ENCODE measurements around the gene KCNH3. TPM values are rescaled to one million over a fixed set of nuclear protein-coding genes. Genes with fewer than 3 reads are reported as not detected.

Gene KCNH3
- total and polyA plus RNA-seq, 2 of the 13 experiments (the other 11 are each of a cell fraction or from before 2014, with no cell fraction given) = 0.01 to 0.07 TPM

DNA sequence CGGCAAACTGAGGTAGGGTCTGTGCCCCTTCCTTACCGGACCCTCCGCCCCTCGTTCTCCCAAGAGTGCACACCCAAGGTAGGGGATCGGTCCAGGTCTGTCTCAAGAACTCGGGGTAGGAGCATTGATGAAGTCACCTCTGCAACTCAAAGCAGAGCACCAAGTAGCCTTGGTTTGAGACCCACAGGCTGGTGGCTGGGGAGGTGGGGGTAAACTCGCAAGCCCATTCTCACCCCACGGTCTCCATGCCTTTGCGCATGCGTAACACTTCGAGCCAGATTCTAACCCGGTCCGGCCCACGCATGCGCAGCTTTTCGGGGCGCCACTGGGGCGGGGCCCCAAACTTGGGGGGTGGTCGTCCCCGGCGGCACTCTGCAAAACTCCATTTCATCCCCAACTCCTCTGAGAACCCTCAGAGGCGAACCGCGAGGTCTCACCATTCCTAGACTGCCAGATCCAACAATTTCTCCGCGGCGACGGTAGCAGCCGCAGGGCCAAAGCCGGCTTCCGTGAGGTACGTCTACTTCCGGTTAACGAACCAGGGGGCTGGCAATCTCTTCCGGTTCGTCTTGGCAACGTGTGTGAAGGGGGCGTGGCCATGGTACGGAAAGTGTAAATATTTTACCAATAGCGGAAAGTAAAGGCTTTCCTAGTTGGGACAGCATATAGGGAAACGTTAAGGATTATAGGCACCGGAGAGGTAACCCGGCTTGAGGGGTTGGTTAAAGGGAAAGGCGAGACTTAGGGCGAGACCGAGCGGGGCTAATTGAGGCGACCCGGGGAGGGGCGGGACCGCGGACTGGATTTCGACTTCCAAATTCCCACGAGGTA is 29.0 kb downstream of the KCNH3 start, which contains the start of gene MCRS1 (continued):
- TF ChIP-seq, protein P1, sequence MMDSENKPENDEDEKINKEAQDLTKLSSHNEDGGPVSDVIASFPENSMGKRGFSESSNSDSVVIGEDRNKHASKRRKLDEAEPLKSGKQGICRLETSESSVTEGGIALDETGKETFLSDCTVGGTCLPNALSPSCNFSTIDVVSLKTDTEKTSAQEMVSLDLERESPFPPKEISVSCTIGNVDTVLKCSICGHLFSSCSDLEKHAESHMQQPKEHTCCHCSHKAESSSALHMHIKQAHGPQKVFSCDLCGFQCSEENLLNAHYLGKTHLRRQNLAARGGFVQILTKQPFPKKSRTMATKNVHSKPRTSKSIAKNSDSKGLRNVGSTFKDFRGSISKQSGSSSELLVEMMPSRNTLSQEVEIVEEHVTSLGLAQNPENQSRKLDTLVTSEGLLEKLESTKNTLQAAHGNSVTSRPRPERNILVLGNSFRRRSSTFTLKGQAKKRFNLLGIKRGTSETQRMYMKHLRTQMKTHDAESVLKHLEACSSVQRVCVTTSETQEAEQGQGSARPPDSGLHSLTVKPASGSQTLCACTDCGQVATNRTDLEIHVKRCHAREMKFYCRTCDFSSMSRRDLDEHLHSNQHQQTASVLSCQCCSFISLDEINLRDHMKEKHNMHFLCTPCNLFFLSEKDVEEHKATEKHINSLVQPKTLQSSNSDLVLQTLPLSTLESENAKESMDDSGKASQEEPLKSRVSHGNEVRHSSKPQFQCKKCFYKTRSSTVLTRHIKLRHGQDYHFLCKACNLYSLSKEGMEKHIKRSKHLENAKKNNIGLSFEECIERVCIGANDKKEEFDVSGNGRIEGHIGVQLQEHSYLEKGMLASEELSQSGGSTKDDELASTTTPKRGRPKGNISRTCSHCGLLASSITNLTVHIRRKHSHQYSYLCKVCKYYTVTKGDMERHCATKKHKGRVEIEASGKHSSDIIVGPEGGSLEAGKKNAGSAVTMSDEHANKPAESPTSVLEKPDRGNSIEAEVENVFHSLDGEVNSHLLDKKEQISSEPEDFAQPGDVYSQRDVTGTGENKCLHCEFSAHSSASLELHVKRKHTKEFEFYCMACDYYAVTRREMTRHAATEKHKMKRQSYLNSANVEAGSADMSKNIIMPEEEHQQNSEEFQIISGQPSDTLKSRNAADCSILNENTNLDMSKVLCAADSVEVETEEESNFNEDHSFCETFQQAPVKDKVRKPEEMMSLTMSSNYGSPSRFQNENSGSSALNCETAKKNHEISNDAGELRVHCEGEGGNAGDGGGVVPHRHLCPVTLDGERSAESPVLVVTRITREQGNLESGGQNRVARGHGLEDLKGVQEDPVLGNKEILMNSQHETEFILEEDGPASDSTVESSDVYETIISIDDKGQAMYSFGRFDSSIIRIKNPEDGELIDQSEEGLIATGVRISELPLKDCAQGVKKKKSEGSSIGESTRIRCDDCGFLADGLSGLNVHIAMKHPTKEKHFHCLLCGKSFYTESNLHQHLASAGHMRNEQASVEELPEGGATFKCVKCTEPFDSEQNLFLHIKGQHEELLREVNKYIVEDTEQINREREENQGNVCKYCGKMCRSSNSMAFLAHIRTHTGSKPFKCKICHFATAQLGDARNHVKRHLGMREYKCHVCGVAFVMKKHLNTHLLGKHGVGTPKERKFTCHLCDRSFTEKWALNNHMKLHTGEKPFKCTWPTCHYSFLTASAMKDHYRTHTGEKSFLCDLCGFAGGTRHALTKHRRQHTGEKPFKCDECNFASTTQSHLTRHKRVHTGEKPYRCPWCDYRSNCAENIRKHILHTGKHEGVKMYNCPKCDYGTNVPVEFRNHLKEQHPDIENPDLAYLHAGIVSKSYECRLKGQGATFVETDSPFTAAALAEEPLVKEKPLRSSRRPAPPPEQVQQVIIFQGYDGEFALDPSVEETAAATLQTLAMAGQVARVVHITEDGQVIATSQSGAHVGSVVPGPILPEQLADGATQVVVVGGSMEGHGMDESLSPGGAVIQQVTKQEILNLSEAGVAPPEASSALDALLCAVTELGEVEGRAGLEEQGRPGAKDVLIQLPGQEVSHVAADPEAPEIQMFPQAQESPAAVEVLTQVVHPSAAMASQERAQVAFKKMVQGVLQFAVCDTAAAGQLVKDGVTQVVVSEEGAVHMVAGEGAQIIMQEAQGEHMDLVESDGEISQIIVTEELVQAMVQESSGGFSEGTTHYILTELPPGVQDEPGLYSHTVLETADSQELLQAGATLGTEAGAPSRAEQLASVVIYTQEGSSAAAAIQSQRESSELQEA (CRISPR knock-in tag; IDR thresholded peaks at IDR 0.05; ENCODE audit: not compliant biosample characterization) = peak; percentile 64
- TF ChIP-seq SMAD9 (CRISPR knock-in tag; IDR thresholded peaks at IDR 0.05) = no peak
- no peak for TF ChIP-seq RFXANK (CRISPR knock-in tag; IDR thresholded peaks at IDR 0.05)
- TF ChIP-seq RELA (CRISPR knock-in tag; IDR thresholded peaks at IDR 0.05) = no peak
- no peak for TF ChIP-seq ETV6 (CRISPR knock-in tag; conservative IDR thresholded peaks at IDR 0.05)
- no peak for TF ChIP-seq DNMT3B (CRISPR knock-in tag; conservative IDR thresholded peaks at IDR 0.05)
- TF ChIP-seq ZNF446 (CRISPR knock-in tag; IDR thresholded peaks at IDR 0.05) = peak; percentile 57; the same call in 1 of the 2 replicates
- TF ChIP-seq CSRNP2 (CRISPR knock-in tag; conservative IDR thresholded peaks at IDR 0.05; ENCODE audit: low read depth) = no peak; the same call in 1 of the 2 replicates
- peak; percentile 76 for TF ChIP-seq CREB1 (IDR thresholded peaks at IDR 0.05)
- TF ChIP-seq CREB1 (CRISPR knock-in tag; IDR thresholded peaks at IDR 0.05) = peak; percentile 95
- TF ChIP-seq, protein P2, sequence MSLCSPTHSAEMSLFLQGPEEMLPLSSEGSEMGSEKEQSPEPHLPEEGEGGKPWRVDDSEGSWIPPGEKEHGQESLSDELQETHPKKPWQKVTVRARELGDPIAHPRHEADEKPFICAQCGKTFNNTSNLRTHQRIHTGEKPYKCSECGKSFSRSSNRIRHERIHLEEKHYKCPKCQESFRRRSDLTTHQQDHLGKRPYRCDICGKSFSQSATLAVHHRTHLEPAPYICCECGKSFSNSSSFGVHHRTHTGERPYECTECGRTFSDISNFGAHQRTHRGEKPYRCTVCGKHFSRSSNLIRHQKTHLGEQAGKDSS (CRISPR knock-in tag; IDR thresholded peaks at IDR 0.05; ENCODE audit: borderline replicate concordance, low read depth) = no peak
- TF ChIP-seq, protein P3, sequence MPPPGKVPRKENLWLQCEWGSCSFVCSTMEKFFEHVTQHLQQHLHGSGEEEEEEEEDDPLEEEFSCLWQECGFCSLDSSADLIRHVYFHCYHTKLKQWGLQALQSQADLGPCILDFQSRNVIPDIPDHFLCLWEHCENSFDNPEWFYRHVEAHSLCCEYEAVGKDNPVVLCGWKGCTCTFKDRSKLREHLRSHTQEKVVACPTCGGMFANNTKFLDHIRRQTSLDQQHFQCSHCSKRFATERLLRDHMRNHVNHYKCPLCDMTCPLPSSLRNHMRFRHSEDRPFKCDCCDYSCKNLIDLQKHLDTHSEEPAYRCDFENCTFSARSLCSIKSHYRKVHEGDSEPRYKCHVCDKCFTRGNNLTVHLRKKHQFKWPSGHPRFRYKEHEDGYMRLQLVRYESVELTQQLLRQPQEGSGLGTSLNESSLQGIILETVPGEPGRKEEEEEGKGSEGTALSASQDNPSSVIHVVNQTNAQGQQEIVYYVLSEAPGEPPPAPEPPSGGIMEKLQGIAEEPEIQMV (CRISPR knock-in tag; IDR thresholded peaks at IDR 0.05; ENCODE audit: low read depth) = no peak
- TF ChIP-seq ZNF292 (CRISPR knock-in tag; IDR thresholded peaks at IDR 0.05; ENCODE audit: borderline replicate concordance, low read depth) = no peak
- TF ChIP-seq GFI1 (CRISPR knock-in tag; IDR thresholded peaks at IDR 0.05; ENCODE audit: borderline replicate concordance) = no peak; the same call in 1 of the 2 replicates
- TF ChIP-seq, protein P4, sequence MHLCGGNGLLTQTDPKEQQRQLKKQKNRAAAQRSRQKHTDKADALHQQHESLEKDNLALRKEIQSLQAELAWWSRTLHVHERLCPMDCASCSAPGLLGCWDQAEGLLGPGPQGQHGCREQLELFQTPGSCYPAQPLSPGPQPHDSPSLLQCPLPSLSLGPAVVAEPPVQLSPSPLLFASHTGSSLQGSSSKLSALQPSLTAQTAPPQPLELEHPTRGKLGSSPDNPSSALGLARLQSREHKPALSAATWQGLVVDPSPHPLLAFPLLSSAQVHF (CRISPR knock-in tag; IDR thresholded peaks at IDR 0.05) = no peak
- TF ChIP-seq ZNF329 (CRISPR knock-in tag; IDR thresholded peaks at IDR 0.05; ENCODE audit: low read depth) = no peak

Measured in HepG2 (cell line).